OCI-LY7 (cell line): ENCODE data around the gene MSANTD7.

Source experiments
- CTCF ChIP-seq: fragments of 200-600 bp; sonication (generic); conservative IDR thresholded peaks from 2 replicates; pipeline ENCODE4 v1.5.1; 2014; ENCODE audit warnings: mild to moderate bottlenecking, antibody characterized with exemption, low read length, moderate library complexity, mixed read lengths
- EZH2phosphoT487 ChIP-seq: fragments of 200-600 bp; sonication (generic); IDR thresholded peaks from 2 replicates; pipeline ENCODE4 v1.6.1; 2018; ENCODE audit warnings: low read depth, borderline replicate concordance, mild to moderate bottlenecking, mixed run types, antibody characterized with exemption, low read length, moderate library complexity, mixed read lengths

DNA sequence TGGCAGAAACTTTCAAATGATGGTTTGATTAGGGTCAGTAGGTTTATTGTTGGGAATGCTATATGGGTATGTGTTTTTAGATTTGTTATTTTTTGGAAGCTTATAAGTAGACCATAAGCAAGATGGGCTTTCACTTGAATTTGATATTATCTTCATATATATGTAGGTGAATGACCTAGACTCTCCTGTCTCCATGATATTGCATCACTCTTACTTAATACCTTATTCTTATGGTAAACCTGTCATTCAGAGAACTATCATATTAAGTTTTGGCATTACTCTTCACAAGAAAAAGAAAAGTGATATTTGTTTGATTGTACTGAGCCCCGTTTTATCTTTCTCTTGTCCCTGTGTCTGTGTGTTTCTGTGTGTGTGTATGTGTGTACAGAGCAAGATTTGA is 17.3 kb downstream of the MSANTD7 start:
- no peak for TF ChIP-seq CTCF
- no peak for TF ChIP-seq EZH2phosphoT487
